H1 (cell line): ENCODE results near the gene MARK3. TPM values are rescaled to one million over a fixed set of nuclear protein-coding genes. Genes with fewer than 3 reads are reported as not detected.

Experiments
- CREB1 ChIP-seq: IDR thresholded peaks from 2 replicates; pipeline ENCODE4 v1.6.1; 2012; ENCODE audit warnings: inconsistent platforms
- CTCF ChIP-seq, 3 experiments: IDR thresholded peaks; 1 replicate in 2 of 3; 2 replicates in 1 of 3; pipeline versions ENCODE4 v1.5.1 to v1.6.1; 2011; ENCODE audit warnings: low read length in 3 of 3, mild to moderate bottlenecking in 3 of 3, inconsistent platforms in 2 of 3, low read depth in 1 of 3, moderate library complexity in 1 of 3; ENCODE audit not compliant: insufficient read depth in 1 of 3; ENCODE audit errors: control extremely low read depth in 1 of 3
- SUZ12 ChIP-seq: fragments of 200-600 bp; sonication (generic); IDR thresholded peaks from 2 replicates; pipeline ENCODE4 v1.6.1; 2012; ENCODE audit warnings: mild to moderate bottlenecking, inconsistent platforms, low read length, moderate library complexity, mixed read lengths
- polyA plus RNA-seq, 7 experiments: library from polyadenylated mRNA; depleted of rRNA in 3 of 7; stranded (reverse) in 5 of 7; unstranded in 2 of 7; fragments of >200 nt in 5 of 7; fragments of 200-250 nt in 2 of 7; gene quantifications; 1 replicate in 5 of 7; 2 replicates in 1 of 7; 4 replicates in 1 of 7; pipeline versions ENCODE4 v1.2.1 to v1.2.3, GENCODE V29; 2011 to 2013; ENCODE audit warnings: missing spikeins in 2 of 7, mixed read lengths in 2 of 7
- total RNA-seq: library from RNA; stranded (reverse); fragmentation: NEBNext Ultra II Directional; extraction: Animal tissue kit (Norgen Biotek cat#: 25700); gene quantifications from 2 replicates; pipeline ENCODE4 v1.2.1, GENCODE V29; 2021
- TF ChIP-seq, protein P1 (sequence below): IDR thresholded peaks from 2 replicates; pipeline ENCODE4 v1.6.1; 2011; ENCODE audit warnings: low read length, improper control_type of control experiment

Gene MARK3
- total and polyA plus RNA-seq, 2 of the 8 experiments (the other 6 are each of a cell fraction or from before 2014, with no cell fraction given): 39.4 to 76.9 TPM

DNA sequence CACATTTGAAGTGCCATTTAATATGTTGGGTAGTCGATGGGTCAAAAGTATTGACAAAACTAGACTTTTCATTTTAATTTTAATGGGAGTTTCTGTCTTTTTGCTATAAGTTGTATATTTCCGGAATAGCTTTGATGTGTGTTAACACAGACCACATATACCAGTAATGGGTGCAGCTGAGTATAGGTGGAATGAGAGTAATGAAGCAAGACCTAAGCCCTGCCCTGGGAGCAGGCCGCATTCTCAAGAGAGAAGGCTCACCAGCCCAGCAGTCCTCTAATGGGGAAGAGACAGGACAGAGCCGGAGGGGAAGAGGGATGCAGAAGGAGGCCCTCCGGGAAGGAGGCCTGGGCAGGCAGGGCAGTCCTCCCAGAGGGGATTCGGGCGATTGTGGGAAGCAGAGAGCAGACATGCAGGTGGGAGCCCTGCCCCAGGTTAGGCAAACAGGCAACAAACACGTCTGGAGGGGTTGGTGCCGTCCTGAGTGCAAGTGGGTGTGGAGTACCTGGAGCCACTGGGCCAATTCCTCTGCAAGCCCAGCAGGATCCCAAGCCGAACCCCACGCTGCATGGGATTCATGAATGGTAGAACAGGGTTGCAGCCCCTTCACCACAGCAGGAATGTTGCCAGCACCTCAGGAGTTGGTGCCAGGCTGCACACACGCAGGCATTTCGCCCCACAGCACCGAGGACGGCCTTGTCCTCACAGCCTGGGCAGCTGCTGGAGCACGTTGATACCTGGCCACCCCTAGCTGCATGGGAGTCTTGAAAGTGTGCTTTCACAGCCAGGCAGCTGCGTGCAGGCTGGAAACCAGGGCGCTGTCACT lies 129.6 kb downstream of the MARK3 start (continued):
- TF ChIP-seq, protein P1, sequence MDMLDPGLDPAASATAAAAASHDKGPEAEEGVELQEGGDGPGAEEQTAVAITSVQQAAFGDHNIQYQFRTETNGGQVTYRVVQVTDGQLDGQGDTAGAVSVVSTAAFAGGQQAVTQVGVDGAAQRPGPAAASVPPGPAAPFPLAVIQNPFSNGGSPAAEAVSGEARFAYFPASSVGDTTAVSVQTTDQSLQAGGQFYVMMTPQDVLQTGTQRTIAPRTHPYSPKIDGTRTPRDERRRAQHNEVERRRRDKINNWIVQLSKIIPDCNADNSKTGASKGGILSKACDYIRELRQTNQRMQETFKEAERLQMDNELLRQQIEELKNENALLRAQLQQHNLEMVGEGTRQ: no peak
- TF ChIP-seq SUZ12: no peak
- TF ChIP-seq CREB1: no peak
- no peak for TF ChIP-seq CTCF (IDR thresholded peaks at IDR 0.05; ENCODE audit: control extremely low read depth in 1 of 3, insufficient read depth in 1 of 3, low read depth in 1 of 3, low read length in 3 of 3)
